HG03442 (cell line): Measurements from ENCODE around the gene PCDHGB6.
"Not testable (repeated sequence)": the region's sequence is repeated elsewhere in the genome, so short reads cannot be mapped to it uniquely, and the experiment has no call there.

ENCODE experiments used
- ATAC-seq: cut with Tn5 transposase; IDR thresholded peaks from one replicate; pipeline ENCODE4 v1.9.1; 2021; ENCODE audit warnings: mild to moderate bottlenecking, moderate library complexity; ENCODE audit not compliant: unreplicated experiment

The PCDHGB6 gene

DNA sequence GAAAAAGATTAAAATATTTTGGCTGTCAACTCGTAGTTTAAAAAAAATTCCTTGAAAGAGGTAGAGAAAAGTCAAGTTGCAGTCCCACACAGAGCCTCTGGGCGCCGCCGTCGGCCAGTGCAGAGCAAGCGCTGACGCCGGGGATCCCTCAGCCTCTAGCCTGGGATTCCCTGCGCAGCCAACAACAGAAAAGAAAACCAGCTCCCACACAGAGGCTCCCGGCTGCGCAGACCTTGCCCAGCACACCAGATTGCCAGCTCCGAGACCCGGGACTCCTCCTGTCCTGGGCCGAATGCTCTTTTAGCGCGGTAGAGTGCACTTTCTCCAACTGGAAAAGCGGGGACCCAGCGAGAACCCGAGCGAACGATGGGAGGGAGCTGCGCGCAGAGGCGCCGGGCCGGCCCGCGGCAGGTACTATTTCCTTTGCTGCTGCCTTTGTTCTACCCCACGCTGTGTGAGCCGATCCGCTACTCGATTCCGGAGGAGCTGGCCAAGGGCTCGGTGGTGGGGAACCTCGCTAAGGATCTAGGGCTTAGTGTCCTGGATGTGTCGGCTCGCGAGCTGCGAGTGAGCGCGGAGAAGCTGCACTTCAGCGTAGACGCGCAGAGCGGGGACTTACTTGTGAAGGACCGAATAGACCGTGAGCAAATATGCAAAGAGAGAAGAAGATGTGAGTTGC, 9.8 kb downstream of the PCDHGB6 start, which contains the start of gene PCDHGB7:
TSS of gene PCDHGB7 (plus strand) at position 184 of the 679 bp plus-strand sequence. CDS start at position 367, 183 bp downstream.
- peak; percentile 67 for ATAC-seq

DNA sequence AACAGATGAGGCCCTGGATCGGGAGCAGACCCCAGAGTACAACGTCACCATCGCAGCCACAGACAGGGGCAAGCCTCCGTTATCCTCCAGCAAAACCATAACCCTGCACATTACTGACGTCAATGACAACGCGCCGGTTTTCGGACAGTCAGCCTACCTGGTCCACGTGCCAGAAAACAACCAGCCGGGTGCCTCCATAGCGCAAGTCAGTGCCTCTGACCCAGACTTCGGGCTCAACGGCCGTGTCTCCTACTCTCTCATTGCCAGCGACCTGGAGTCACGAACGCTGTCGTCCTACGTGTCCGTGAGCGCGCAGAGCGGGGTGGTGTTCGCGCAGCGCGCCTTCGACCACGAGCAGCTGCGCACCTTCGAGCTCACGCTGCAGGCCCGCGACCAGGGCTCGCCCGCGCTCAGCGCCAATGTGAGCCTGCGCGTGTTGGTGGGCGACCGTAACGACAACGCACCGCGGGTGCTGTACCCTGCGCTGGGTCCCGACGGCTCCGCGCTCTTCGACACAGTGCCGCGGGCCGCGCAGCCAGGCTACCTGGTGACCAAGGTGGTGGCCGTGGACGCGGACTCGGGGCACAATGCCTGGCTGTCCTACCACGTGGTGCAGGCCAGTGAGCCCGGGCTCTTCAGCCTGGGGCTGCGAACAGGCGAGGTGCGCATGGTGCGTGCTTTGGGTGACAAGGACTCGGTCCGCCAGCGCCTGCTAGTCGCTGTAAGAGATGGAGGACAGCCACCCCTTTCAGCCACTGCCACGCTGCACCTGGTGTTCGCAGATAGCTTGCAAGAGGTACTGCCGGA, 11.5 kb downstream of the PCDHGB6 start:
- ATAC-seq = no peak

DNA sequence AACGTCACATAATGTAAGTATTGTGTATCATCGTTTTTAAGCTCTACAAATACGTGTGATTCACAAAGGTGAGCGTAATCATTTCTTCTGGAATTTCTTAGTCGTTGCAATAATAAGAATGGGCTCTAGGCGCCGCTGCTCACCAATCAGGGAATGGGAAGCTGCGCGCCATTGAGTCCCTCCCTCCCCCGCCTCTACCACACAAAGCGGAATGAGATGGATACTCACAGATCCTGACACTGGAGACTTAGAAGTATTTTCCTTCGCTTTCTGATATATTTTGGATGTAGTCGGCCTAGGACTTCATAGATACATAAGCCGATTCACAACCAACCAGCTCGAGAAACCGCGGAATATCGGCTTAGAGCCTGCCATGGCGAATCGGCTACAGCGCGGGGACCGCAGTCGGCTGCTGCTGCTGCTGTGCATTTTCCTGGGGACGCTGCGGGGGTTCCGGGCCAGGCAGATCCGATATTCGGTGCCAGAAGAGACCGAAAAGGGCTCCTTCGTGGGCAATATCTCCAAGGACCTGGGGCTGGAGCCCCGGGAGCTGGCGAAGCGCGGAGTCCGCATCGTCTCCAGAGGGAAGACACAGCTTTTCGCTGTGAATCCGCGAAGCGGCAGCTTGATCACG, 13.2 kb downstream of the PCDHGB6 start, which contains the start of gene PCDHGA11:
TSS of gene PCDHGA11 (plus strand) at position 197 of the 634 bp plus-strand sequence. CDS start at position 374, 177 bp downstream.
- ATAC-seq = peak; percentile 59

DNA sequence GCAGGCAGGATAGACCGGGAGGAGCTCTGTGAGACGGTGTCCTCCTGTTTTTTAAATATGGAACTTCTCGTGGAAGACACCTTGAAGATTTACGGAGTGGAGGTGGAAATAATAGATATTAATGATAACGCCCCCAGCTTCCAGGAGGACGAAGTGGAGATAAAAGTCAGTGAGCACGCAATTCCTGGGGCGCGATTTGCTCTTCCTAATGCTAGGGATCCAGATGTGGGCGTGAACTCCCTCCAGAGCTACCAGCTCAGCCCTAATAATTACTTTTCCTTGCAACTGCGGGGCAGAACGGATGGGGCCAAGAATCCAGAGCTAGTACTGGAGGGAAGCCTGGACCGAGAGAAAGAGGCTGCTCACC, 13.7 kb downstream of the PCDHGB6 start:
- ATAC-seq = no peak

DNA sequence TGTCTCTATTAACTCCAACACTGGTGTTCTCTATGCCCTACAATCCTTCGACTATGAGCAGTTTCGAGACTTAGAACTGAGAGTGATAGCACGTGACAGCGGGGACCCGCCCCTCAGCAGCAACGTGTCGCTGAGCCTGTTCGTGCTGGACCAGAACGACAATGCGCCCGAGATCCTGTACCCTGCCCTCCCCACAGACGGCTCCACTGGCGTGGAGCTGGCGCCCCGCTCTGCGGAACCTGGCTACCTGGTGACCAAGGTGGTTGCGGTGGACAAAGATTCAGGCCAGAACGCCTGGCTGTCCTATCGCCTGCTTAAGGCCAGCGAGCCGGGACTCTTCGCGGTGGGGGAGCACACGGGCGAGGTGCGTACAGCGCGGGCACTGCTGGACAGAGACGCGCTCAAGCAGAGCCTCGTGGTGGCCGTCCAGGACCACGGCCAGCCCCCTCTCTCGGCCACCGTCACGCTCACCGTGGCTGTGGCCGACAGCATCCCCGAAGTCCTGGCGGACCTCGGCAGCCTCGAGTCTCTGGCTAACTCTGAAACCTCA, 15.0 kb downstream of the PCDHGB6 start:
- no peak for ATAC-seq

DNA sequence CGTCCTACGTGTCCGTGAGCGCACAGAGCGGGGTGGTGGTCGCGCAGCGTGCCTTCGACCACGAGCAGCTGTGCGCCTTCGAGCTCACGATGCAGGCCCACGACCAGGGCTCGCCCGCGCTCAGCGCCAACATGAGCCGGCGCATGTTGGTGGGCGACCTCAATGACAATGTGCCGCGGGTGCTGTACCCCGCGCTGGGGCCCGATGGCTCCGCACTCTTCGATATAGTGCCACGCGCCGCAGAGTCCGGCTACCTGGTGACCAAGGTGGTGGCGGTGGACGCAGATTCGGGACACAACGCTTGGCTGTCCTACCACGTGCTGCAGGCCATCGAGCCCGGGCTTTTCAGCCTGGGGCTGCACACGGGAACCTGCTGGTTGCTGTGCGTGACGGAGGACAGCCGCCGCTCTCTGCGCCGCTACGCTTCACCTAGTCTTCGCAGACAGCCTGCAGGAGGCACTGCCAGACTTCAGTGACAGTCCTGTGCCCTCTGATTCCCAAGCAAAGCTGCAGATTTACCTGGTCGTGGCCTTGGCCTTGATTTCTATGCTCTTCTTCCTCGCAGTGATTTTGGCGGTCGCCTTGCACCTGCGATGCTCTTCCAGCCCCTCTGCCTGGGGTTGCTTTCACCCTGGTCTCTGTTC, 20.1 kb downstream of the PCDHGB6 start:
- ATAC-seq = no peak

DNA sequence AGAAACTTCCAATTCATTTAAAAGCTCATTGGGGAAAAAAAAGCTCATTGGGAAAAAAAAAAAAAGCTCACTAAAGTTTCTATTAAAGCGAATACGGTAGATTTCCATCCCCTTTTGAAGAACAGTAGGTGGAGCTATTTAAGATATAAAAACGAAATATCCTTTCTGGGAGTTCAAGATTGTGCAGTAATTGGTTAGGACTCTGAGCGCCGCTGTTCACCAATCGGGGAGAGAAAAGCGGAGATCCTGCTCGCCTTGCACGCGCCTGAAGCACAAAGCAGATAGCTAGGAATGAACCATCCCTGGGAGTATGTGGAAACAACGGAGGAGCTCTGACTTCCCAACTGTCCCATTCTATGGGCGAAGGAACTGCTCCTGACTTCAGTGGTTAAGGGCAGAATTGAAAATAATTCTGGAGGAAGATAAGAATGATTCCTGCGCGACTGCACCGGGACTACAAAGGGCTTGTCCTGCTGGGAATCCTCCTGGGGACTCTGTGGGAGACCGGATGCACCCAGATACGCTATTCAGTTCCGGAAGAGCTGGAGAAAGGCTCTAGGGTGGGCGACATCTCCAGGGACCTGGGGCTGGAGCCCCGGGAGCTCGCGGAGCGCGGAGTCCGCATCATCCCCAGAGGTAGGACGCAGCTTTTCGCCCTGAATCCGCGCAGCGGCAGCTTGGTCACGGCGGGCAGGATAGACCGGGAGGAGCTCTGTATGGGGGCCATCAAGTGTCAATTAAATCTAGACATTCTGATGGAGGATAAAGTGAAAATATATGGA, 22.7 kb downstream of the PCDHGB6 start, which contains the start of gene PCDHGA12:
TSS of gene PCDHGA12 (plus strand) at position 176 of the 782 bp plus-strand sequence. CDS start at position 429, 253 bp downstream.
- ATAC-seq = peak; percentile 91

DNA sequence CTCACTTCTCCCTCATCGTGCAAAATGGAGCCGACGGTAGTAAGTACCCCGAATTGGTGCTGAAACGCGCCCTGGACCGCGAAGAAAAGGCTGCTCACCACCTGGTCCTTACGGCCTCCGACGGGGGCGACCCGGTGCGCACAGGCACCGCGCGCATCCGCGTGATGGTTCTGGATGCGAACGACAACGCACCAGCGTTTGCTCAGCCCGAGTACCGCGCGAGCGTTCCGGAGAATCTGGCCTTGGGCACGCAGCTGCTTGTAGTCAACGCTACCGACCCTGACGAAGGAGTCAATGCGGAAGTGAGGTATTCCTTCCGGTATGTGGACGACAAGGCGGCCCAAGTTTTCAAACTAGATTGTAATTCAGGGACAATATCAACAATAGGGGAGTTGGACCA, 23.5 kb downstream of the PCDHGB6 start:
- no peak for ATAC-seq

DNA sequence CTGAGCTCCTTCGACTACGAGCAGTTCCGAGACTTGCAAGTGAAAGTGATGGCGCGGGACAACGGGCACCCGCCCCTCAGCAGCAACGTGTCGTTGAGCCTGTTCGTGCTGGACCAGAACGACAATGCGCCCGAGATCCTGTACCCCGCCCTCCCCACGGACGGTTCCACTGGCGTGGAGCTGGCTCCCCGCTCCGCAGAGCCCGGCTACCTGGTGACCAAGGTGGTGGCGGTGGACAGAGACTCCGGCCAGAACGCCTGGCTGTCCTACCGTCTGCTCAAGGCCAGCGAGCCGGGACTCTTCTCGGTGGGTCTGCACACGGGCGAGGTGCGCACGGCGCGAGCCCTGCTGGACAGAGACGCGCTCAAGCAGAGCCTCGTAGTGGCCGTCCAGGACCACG, 24.5 kb downstream of the PCDHGB6 start:
- not testable (repeated sequence) for ATAC-seq

DNA sequence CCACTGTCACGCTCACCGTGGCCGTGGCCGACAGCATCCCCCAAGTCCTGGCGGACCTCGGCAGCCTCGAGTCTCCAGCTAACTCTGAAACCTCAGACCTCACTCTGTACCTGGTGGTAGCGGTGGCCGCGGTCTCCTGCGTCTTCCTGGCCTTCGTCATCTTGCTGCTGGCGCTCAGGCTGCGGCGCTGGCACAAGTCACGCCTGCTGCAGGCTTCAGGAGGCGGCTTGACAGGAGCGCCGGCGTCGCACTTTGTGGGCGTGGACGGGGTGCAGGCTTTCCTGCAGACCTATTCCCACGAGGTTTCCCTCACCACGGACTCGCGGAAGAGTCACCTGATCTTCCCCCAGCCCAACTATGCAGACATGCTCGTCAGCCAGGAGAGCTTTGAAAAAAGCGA, 24.9 kb downstream of the PCDHGB6 start:
- not testable (repeated sequence) for ATAC-seq

DNA sequence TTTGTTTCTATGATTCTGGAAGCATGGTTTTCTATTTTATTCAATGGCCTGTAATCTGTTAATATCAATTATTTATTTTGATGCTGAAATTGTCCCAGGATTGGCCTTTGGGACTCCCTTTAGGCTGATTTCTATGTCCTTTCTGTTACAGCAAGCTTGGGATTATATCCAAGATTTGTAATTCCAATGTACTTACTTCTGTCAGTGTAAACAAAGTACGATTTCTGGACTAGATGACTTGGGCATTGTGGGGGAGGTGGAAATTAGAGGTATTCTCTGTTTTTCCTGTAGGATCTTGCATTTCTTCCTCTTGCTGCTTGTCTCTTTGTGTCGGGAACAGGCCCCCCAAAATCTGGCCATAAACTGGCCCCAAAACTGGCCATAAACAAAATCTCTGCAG, 26.2 kb downstream of the PCDHGB6 start:
- ATAC-seq = no peak

DNA sequence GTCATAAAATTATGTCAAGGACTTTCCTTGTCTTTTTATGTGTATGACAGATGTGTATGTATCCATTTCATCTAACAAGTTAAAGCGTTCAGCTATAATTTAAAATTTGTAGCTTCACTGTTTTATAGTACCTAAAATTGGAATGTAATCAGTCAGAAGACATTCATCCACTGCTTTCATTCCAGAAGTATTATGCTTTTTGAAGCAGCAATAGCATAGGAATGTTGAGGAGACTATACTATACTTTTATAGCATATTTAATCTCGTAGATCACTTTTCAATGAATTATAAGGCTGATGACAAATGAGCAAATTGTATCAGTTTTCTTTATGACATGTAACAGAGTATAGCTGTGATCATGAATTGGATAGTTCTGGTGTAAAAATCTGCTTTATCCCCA, 29.4 kb downstream of the PCDHGB6 start:
- ATAC-seq = no peak

DNA sequence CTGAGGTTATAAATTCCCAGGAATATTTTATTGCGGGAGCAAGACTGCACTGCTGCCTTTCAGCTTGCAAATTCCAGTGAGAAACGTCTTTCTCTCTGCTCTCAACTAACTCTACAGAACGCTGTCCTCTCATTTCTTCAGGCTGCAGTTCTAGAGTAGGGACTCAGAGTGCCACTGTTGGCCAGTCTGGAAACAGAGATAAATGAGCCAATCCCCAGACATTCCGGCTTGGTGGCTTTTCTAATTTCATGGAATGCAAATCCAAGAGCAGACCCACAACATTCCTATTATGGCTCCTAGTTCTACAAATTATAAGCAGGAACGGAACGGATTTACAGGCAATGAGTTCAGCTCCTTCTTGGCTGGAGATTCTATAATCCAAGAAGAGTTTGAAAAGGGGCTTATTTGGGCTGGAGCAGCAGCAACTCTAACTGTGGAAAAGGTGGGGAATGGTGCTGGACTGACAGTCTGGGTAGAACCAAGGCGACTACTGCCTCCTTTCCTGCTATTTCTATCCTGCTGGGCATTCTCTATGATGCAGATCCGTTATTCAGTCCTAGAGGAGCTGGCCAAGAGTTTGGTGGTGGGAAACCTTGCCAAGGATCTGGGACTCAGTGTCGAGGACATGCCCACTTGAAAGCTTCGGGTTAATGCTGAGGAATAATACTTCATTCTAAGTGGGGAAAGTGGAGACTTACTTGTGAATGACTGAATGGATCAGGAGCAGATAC, 31.8 kb downstream of the PCDHGB6 start:
- no peak for ATAC-seq

DNA sequence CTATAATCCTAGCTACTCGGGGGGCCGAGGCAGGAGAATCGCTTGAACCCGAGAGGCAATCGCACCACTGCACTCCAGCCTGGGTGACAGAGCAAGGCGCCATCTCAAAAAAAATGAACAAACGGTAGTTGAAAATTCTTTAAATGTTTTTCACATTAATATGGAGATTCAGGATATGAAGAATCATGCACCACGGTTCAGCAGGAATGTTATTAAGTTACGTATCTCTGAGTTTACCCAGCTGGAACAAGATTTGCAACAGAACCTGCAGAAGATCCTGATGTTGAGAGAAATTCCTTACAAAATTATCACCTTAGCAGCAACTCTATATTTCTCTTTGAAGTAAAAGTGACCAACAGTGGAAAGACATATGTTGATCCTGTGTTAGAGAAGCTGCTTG, 32.5 kb downstream of the PCDHGB6 start:
- ATAC-seq = no peak

DNA sequence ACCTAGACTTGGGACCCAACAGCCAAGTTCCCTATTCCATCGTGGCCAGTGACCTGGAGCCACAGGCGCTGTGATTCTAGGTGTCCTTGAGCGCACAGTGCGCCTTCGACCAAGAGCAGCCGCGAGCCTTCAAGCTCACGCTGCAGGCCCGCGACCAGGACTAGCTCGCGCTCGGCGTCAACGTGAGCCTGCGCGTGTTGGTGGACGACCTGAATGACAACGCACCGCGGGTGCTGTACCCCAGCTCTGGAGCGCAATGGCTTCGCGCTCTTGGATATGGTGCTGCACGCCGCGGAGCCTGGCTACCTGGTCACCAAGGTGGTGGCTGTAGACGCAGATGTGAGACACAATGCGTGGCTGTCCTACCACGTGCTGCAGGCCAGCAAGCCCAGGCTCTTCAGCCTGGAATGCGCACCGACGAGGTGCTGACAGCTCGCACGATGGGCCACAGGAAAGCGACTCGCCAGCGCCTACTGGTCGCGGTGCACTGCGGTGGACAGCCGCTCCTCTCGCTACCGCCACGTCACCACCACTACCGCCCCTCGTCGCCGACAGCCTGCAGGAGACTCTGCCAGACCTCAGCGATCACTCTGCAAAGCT, 33.9 kb downstream of the PCDHGB6 start:
- no peak for ATAC-seq
